WTC11 (cell line): ENCODE results near the gene SHOX.

Source experiments
- CREB1 ChIP-seq: sonication (generic); formaldehyde crosslinking; IDR thresholded peaks from 2 replicates; pipeline ENCODE4 v1.8.0; 2023; ENCODE audit warnings: mild to moderate bottlenecking, missing genetic modification reagents
- CREM ChIP-seq: sonication (generic); formaldehyde crosslinking; IDR thresholded peaks from 2 replicates; pipeline ENCODE4 v1.8.1; 2022; ENCODE audit warnings: mild to moderate bottlenecking, missing genetic modification reagents, moderate library complexity
- FOXP1 ChIP-seq: sonication (generic); formaldehyde crosslinking; IDR thresholded peaks from 2 replicates; pipeline ENCODE4 v1.8.0; 2022; ENCODE audit warnings: missing genetic modification reagents, mild to moderate bottlenecking, moderate library complexity, borderline replicate concordance
- HMGA2 ChIP-seq: fragments of 250-450 bp; sonication (Bioruptor Pico); IDR thresholded peaks from 2 replicates; pipeline ENCODE4 v1.4.0; 2021; ENCODE audit warnings: mild to moderate bottlenecking, moderate library complexity
- NFYB ChIP-seq: sonication (generic); formaldehyde crosslinking; conservative IDR thresholded peaks from 2 replicates; pipeline ENCODE4 v1.8.0; 2022; ENCODE audit warnings: low read depth, missing genetic modification reagents
- NR3C1 ChIP-seq: sonication (generic); formaldehyde crosslinking; conservative IDR thresholded peaks from 2 replicates; pipeline ENCODE4 v1.8.1; 2023; ENCODE audit warnings: low read depth, mild to moderate bottlenecking, missing genetic modification reagents
- TCF7 ChIP-seq: sonication (generic); formaldehyde crosslinking; IDR thresholded peaks from 2 replicates; pipeline ENCODE4 v1.8.0; 2022; ENCODE audit warnings: mild to moderate bottlenecking, low read depth, missing genetic modification reagents, moderate library complexity
- ZNF232 ChIP-seq: sonication (generic); formaldehyde crosslinking; IDR thresholded peaks from 2 replicates; pipeline ENCODE4 v1.8.0; 2022; ENCODE audit warnings: mild to moderate bottlenecking, missing genetic modification reagents
- ZNF263 ChIP-seq: sonication (generic); formaldehyde crosslinking; IDR thresholded peaks from 2 replicates; pipeline ENCODE4 v1.8.1; 2022; ENCODE audit warnings: low read depth, mild to moderate bottlenecking, moderate library complexity, missing genetic modification reagents
- TF ChIP-seq, protein P1 (sequence below): fragments of 200-600 bp; IDR thresholded peaks from 2 replicates; pipeline ENCODE4 v1.8.0; 2022; ENCODE audit warnings: antibody characterized with exemption
- TF ChIP-seq, protein P2 (sequence below): sonication (generic); formaldehyde crosslinking; IDR thresholded peaks from 2 replicates; pipeline ENCODE4 v1.8.1; 2023; ENCODE audit warnings: mild to moderate bottlenecking, missing genetic modification reagents
- TF ChIP-seq, protein P3 (sequence below): sonication (generic); formaldehyde crosslinking; IDR thresholded peaks from 2 replicates; pipeline ENCODE4 v1.8.1; 2023; ENCODE audit warnings: mild to moderate bottlenecking, moderate library complexity, missing genetic modification reagents
- TF ChIP-seq, protein P4 (sequence below): sonication (generic); formaldehyde crosslinking; IDR thresholded peaks from 2 replicates; pipeline ENCODE4 v1.8.0; 2022; ENCODE audit warnings: mild to moderate bottlenecking, missing genetic modification reagents

- TF ChIP-seq NFYB (no peak), ZNF232 (no peak), TCF7 (CRISPR knock-in tag) (no peak), NR3C1 (CRISPR knock-in tag) (no peak), ZNF263 (CRISPR knock-in tag) (no peak), CREM (CRISPR knock-in tag) (no peak), CREB1 (no peak), HMGA2 (CRISPR knock-in tag) (no peak), FOXP1 (no peak)
- TF ChIP-seq, protein P1, sequence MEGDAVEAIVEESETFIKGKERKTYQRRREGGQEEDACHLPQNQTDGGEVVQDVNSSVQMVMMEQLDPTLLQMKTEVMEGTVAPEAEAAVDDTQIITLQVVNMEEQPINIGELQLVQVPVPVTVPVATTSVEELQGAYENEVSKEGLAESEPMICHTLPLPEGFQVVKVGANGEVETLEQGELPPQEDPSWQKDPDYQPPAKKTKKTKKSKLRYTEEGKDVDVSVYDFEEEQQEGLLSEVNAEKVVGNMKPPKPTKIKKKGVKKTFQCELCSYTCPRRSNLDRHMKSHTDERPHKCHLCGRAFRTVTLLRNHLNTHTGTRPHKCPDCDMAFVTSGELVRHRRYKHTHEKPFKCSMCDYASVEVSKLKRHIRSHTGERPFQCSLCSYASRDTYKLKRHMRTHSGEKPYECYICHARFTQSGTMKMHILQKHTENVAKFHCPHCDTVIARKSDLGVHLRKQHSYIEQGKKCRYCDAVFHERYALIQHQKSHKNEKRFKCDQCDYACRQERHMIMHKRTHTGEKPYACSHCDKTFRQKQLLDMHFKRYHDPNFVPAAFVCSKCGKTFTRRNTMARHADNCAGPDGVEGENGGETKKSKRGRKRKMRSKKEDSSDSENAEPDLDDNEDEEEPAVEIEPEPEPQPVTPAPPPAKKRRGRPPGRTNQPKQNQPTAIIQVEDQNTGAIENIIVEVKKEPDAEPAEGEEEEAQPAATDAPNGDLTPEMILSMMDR = no peak
- TF ChIP-seq, protein P2, sequence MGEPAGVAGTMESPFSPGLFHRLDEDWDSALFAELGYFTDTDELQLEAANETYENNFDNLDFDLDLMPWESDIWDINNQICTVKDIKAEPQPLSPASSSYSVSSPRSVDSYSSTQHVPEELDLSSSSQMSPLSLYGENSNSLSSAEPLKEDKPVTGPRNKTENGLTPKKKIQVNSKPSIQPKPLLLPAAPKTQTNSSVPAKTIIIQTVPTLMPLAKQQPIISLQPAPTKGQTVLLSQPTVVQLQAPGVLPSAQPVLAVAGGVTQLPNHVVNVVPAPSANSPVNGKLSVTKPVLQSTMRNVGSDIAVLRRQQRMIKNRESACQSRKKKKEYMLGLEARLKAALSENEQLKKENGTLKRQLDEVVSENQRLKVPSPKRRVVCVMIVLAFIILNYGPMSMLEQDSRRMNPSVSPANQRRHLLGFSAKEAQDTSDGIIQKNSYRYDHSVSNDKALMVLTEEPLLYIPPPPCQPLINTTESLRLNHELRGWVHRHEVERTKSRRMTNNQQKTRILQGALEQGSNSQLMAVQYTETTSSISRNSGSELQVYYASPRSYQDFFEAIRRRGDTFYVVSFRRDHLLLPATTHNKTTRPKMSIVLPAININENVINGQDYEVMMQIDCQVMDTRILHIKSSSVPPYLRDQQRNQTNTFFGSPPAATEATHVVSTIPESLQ (CRISPR knock-in tag) = no peak
- TF ChIP-seq, protein P3, sequence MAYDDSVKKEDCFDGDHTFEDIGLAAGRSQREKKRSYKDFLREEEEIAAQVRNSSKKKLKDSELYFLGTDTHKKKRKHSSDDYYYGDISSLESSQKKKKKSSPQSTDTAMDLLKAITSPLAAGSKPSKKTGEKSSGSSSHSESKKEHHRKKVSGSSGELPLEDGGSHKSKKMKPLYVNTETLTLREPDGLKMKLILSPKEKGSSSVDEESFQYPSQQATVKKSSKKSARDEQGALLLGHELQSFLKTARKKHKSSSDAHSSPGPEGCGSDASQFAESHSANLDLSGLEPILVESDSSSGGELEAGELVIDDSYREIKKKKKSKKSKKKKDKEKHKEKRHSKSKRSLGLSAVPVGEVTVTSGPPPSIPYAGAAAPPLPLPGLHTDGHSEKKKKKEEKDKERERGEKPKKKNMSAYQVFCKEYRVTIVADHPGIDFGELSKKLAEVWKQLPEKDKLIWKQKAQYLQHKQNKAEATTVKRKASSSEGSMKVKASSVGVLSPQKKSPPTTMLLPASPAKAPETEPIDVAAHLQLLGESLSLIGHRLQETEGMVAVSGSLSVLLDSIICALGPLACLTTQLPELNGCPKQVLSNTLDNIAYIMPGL (CRISPR knock-in tag) = no peak
- TF ChIP-seq, protein P4, sequence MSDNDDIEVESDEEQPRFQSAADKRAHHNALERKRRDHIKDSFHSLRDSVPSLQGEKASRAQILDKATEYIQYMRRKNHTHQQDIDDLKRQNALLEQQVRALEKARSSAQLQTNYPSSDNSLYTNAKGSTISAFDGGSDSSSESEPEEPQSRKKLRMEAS (CRISPR knock-in tag) = no peak
These were observed 11.3 kb downstream of the SHOX start for GRCh38 chrX:641671-642435.
